GM18511 (cell line): ENCODE measurements around the gene CHCHD3.

Source experiments
- ATAC-seq: cut with Tn5 transposase; IDR thresholded peaks from one replicate; pipeline ENCODE4 v1.9.1; 2021; ENCODE audit warnings: mild to moderate bottlenecking, moderate library complexity; ENCODE audit not compliant: unreplicated experiment

The CHCHD3 gene

DNA sequence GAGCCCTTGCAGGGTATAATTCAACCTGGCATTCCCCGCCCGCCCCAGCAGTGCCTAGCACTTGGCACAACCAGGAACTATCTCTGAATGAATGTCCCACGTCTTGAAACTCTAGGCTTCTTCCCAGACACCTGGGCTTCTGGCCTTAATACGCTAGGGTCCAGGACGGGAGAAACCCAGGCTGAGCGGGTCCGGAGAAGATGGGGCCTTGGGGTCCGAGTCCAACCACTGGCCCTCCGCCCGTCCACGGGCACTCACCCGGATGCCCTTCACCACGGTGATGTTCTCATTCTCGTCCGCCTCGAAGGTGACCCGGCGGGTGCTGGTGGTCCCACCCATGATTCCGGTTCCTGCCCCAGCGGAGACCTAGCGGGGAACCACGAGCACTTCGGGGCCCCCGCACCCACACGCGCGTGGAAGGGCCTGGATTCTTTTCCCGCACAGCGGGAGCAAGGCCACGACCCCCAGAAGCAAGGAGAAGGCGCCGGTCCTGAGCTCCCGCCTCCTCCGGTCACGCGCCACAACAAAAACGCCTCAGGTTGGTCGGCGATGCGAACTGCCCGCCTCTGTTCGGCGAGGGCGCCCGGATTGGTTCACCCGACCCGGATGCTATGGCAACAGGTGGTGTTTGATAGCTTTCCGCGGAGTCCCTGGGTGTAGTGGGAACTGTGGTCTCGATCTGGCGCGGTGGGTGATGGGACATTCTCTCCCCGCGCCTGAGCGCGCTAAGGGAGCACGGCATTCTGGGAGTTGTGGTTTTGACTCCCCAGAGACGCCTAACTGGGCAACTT is at the start of gene CHCHD3:
CHCHD3 (minus strand) TSS at position 492 of the 791 bp plus-strand sequence; CDS start at position 339, 153 bp downstream.
- peak; percentile 99 for ATAC-seq

DNA sequence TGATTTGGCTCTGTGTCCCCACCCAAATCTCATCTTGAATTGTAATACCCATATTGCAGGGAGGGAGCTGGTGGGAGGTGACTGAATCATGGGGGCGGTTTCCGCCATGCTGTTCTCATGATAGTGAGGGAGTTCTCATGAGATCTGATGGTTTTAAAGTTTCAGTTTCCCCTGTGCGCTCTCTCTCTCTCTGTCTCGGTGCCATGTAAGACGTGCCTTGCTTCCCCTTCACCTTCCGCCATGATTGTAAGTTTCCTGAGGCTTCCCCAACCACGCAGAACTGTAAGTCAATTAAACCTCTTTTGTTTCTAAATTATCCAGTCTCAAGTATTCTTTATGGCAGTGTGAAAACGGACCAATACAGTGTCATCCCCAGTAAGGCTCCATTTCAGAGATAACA is 48.3 kb upstream of the CHCHD3 start:
- ATAC-seq = no peak

DNA sequence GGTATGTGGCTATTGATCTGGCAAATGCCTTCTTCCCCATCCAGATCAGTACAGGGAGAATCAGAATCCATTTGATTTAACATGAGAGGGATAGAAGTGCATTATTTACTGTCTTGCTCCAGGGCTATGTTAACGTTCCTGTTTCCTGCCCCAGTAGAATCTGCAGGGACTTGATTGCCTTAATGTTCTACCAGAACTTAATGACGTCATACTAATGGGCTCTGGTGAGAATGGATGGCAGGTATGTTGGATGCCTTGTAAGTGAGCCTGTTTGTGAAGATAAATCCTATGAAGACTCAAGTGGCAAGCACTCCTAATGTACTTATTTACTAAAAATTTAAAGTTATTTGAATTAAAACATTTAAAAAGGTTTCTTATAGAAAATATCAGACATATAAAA is 44.5 kb upstream of the CHCHD3 start:
- no peak for ATAC-seq

DNA sequence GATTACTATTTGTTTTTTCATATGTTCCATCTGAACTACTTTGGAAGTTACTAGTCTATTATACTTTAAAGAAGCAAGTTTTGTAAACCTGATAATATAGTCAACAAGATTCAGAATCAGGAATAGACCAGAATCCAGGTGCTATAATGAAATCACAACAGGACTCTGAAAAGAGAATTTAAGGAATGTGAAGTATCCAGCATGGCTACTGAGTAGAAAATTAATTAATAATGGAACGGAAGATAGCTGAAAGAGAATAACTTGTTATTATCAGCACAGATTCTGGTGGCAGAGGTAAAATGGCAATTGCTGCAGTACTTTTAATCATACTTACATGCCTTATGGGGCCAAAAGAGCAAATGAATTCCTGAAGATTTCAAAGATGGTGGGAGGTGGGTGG is 43.1 kb upstream of the CHCHD3 start:
- ATAC-seq = no peak

DNA sequence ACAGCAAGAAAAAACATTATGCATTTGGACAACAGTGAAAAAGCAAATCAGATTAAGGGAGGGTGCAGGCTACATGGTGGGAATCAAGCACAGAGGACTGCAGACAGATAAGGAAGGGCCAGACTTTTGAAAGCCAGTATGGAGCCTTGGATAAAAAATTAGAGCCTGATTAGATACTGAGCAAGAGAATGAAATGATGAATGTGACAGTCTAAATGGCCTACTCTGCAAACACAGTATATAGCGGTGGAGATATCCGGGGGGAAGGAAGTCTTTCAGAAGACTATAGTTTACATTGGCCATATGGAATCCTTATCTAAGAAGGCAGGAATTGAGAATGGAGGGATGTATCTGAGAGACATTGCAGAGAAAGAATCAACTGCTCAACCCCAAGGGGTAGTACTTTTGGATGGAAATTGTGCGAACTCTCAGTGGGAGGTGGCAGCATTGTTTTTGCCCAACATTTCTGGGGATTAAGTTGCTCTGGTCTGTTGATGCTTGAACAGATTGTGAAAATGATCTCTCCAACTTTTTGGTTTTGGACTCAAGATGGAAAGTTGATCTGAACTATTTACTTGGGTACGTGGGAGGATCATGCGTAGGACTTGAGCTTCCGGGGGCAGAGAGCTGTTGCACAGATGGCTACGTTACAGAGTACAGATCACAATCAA is 39.4 kb upstream of the CHCHD3 start:
- no peak for ATAC-seq

DNA sequence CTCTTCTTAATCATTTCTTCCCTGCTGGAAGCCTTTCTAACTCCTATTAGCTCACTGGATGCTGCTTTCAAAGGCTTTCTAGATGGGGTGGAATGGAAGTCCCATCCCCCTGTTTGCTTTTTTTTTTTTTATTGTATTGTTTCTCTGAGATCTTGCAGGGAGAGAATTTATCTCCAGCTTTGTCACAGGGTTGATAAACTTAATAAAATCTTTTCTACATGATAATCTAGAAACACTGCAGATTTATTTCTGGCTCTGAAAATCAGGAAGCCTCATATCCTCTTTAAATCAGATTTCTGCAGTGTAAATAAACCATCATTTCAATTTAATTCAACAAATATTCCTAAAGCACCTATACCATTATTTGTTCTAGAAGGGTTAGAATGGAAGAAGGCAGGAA is 37.2 kb upstream of the CHCHD3 start:
- ATAC-seq = no peak

DNA sequence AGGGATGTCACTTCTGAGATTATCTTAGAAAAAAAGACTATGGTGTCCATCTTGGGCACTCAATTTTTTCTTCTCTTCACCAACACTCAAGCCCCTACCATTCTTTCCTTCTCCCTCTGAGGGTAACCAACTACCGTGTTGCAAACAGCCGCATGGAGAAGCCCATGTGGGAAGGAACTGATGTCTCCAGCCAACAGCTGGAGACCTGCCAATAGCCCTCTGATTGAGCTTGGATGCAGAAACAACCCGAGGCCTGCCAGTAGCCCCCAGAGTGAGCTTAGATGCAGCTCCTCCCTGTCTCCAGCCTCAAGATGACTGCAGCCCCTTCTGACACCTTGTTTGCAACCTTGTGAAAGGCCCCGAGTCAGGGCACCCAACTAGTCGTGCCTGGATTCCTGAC is 36.4 kb upstream of the CHCHD3 start:
- no peak for ATAC-seq

DNA sequence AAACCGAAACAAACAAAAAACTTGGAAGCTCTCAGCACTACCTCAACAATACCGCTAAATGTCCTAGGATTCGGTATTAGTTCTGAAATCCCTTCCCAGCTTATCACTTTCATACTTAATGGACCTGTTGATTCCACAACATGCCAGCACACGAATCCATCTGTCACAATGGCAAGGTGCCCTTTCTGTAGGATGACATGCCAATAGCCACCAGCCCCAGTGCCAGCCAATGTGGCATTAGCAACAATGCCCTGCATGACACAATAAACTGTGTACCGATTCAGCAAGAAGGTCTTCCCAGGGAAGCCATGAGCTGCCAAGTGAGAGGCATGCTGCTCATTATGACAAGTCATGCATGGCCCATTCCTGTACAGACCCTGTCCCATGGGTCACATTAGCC is 35.6 kb upstream of the CHCHD3 start:
- no peak for ATAC-seq

DNA sequence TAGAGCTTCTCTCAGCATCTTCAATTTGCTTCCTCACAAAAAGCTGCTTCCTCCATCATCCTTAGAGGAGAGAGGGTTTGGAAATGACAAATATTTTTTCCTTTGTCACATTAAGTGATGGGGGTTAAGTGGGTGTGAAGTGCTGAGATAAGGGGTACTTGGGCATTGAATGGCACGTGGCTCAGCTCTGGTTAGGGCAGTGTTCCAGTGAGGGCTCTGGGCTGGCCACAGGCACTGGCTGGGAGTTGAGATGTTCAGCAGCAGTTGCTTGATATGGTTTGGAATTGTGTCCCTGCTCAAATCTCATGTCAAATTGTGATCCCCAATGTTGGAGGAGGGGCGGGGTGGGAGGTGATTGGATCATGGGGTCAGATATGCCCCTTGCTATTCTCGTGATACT is 33.7 kb upstream of the CHCHD3 start:
- ATAC-seq = no peak

DNA sequence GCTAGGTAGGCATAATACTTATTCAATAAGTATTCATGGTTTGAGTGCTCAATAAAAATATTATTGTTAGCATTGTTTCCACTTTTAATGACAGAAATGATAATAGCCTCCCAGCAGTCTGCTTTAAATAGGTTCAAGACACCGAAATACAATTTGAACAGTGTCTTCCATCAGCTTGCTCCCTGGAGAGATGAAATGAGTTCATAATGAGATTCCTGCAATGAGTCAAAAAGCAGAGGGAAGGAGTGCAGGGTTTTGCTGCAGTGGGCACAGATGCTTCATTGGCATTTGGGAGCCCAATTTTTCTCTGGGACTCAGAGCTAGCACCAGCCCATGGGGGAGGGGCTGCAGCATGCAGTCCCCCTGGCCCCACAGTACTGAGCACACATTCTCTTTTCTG is 32.6 kb upstream of the CHCHD3 start:
- no peak for ATAC-seq

DNA sequence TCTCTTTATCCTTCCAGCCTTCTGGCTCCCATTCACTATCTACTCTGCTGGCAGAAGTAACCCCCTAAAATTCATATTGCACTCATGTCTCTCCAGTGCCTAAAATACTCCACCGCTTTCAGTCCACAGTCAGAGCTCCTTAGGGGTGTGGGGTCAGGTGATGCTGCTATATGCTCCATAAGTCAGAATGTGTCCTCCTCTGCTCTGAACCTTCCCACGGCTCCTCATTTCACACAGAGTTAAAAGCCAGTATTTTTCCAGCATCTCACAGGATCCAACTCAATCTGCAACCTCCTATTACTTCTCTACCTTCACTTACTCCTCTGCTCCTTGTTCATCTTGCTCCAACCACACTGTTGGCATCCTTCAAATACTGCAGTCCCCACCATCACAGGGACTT is 31.1 kb upstream of the CHCHD3 start:
- ATAC-seq = no peak

DNA sequence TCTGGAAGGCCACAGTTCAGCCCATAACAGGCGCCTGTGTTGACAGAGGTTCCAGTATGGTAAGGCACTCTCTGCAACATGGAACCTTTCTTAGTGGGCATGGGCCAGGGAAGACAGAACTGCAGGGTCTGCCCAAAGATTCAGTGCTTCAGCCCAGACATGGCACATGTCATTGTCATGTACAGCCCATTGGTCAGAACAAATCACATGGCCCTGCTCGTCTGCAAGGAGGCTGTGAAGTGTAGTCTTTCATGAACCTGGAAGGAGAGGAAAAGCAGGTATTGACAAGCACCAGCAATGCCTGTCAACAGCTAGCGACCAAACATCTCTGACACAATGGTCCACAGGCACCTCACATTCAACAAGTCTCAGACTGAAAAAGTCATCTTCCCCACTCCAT is 30.4 kb upstream of the CHCHD3 start:
- no peak for ATAC-seq

DNA sequence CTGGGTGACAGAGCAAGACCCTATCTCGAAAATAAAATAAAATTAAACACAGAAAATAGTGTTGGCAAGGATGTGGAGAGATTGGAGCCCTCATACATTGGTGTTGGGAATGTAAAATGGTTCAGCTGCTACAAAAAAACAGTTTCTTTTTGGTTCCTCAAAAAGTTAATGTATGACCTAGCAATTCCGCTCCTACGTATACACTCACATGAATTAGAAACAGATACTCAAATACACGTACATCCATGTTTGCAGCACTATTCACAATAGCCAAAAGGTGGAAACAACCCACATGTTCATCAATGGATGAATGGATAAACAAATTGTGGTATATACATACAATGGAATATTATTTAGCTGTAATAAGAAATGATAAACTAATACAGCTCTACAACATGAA is 28.4 kb upstream of the CHCHD3 start:
- ATAC-seq = no peak

DNA sequence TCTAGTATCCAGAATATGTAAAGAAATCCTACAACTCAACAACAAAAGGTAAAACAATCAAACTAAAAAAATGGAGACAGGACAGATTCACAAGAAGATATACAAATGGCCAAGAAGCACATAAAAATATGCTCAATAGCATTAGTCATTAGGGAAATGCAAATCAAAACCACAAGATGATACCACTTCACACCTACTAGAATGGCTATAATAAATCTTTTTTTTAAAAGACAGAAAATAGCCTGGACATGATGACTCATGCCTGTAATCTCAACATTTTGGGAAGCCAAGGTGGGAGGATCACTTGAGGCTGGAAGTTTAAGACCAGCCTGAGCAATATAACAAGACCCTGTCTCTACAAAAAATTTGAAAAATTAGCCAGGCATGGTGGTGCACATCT is 27.9 kb upstream of the CHCHD3 start:
- ATAC-seq = no peak

DNA sequence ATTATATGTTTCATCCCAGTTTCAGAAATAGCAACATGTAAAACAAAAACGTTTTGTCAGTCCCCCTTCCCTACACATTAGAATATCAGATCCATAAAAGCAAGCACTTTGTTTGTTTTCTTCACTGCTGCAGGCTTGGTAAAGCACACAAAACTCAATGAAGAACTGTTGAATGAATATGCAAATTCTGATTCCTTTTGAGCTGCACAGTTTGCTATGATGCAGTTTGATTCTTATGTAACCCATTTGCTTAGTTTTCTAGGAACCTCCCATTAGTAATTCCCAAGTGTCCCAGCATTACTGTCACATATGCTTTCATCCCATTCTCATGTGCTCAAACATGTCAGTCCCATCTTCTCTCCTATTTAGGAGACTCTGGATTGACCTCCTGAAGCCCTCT is 26.1 kb upstream of the CHCHD3 start:
- no peak for ATAC-seq

DNA sequence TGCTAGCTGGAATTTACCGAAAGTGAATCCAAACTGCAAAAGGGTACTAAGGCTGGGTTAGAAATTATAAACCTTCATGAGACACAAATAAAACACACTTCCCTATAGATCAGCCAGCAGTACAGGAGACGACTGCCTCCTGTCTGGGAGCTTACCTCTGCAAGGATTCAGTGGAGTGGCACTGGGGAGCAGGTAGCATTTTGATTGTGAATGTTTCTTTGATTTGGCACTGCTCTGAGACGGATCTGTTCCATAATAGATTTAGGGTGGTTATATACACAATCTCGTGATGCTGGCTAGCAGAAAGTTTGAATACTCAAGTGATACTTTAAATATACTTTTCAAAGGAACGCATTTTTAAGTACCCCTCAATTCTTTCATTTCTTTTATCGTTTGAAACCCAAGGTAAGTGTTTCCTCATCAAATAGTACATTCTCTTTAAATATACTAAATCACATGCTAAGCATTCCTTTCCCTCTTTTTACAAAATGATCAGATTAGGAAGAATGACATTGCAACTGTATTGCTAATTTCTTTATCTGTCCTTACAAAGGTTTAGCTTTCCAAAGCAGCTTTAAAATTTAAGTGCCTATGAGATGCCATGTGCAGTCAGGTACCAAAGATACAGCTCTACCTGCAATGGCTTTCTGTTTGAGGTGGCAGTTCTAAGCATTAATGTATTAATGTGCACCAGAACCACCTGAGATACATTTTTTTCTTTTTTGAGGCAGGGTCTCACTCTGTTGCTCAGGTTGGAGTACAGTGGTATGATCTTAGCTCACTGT is 20.6 kb upstream of the CHCHD3 start:
- no peak for ATAC-seq

DNA sequence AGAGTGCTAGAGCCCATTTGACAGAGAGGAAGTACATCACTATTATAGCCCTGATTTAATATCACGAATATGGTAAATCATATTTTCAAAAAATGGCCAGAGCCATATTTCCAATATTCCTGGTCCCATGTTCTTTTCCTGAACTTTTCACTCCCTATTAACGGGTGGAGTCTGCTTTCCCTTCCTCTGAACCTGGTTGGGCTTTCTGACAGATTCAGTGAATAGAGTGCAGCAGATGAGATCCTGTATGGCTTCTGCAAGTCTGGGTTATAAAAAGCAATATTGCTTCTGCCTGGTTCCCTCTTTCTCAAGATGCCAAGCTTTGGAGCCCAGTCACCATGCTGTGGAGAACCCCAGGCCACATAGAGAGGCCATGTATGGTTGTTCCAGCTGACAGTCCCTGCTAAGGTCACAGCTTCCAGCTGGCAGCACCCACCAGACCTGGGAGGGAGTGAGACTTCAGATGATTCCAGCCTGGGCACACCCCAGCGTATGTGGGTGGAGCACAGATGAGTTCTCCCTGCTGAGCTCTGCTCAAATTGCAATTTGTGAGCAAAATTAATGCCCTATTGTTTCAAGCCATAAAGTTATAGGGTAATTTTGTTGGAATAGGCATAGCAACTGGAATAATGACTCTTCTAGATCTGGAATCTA is 17.9 kb upstream of the CHCHD3 start:
- ATAC-seq = no peak

DNA sequence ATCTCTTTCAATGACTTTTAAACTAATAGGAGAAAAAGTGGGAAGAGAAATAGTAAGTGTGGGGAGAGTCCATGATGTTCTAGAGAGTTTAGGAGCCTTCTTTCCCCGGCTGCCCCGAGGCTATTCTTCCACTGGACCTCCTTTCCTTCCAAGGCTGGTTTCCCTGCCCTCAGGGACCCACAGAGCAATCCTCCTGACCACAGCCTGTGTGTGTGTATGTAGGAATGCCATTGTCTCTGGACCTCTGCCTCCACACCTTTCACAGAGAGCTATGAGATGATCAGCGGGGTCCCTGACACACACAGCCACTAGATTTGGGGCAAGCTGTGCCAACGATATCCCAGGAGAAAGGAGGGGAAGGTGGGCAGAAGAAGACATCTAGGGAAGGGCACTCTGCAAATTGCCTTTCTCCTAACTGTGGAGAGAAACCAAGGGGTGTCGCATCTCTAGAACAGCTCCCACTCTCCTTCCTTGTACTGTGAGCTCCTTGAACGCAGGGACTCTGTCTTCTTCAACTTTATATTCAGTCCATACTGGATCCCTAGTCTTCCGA is 13.3 kb upstream of the CHCHD3 start:
- no peak for ATAC-seq

DNA sequence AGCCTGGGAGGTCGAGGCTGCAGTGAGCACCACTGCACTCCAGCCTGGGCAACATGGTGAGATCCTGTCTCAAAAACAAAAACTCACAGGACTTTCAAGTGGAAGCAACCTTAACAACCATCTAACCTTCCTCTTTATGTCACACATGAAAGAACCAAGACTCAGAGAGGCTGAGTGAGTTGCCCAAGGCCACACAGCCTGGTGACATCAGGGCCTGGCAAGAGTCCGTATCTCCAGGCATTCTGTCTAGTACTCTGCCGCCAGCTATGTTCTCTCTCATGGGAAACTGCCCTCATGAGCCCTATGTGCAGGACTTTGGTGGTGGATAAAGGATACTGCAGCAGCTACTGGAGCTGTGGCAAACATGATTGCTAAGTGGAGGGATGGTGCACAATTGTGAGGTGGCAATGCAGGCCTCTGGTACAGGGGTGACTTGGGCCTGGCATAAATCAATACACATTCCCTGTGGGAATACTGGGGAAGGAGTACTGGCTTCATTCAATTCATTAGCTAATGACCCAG is 10.1 kb upstream of the CHCHD3 start:
- ATAC-seq = no peak

DNA sequence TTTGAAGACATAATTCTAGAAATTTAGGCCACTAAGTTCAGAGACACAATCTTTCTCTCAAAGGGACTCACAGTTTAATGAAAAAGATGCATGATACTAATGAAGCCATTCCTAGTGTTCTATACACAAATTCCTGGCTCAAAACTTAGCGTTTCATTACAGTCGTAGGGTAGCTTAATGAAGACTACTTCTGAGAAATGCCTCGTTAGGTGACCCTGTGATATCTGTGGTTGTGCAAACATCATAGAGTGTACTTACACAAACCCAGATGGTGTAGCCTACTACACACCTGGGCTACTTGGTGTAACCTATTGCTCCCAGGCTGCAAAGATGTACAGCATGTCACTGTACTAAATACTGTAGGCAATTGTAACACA is 488 bp upstream of the CHCHD3 start:
- ATAC-seq = peak; percentile 1

DNA sequence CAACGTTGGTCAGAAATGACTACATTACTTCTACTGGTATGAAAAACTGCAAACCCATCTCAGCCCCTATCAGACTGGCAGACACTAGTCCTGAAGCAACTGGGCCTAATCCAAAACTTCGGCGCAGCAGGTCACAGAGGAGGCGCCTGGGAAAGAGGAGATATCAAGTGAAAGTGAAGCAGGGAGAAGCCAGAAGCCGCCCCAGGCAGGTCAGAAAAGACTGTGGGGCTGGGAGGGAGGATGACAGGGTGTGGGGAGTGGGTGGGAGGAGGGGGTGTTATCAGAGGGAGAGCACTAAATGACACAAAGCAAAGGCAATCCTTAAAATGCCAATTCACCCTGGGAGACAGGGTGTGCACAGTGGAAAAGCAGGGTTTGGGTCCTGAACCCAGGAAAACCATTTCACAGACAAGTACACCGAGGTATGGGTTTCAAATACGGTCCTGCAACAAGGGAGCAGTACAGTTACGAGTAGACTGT is 731 bp downstream of the CHCHD3 start:
- ATAC-seq = no peak
